WTC11 (cell line): Measurements from ENCODE around the gene PCDH9. TPM values are rescaled to one million over a fixed set of nuclear protein-coding genes. Genes with fewer than 3 reads are reported as not detected.
A peak's percentile ranks its signal among the peaks of the same experiment; 100 is the strongest.

ENCODE experiments used
- ATAC-seq: fragments of 200-7000 bp; cut with Tn5 transposase; 2 replicates; pipeline ENCODE4 v1.10.0; 2021; ENCODE audit warnings: mild to moderate bottlenecking, moderate library complexity
- CTCF ChIA-PET: fragments of 300-600 bp; sonication (Branson Sonifier 250); formaldehyde crosslinking; loops from one replicate; lab custom pipeline; 2021; ENCODE audit warnings: antibody characterized with exemption; lab: Charles Lee
- POLR2A ChIA-PET: fragments of 350-600 bp; sonication (Branson Sonifier 250); formaldehyde crosslinking; loops from one replicate; lab custom pipeline; 2021; ENCODE audit warnings: antibody characterized with exemption; lab: Charles Lee
- DNase-seq: peaks from one replicate; pipeline ENCODE4 v3.0.0; 2021; ENCODE audit warnings: low spot score
- H3K27ac Mint-ChIP-seq: 2 replicates; pipeline ENCODE4 v1.8.0; 2021; ENCODE audit warnings: mixed read lengths
- H3K27me3 Mint-ChIP-seq: 2 replicates; pipeline ENCODE4 v1.8.0; 2021; ENCODE audit warnings: low read depth, mild to moderate bottlenecking, moderate library complexity, mixed read lengths
- H3K36me3 Mint-ChIP-seq: 2 replicates; pipeline ENCODE4 v1.8.0; 2021; ENCODE audit warnings: mixed read lengths
- H3K4me1 Mint-ChIP-seq: 2 replicates; pipeline ENCODE4 v1.8.0; 2022; ENCODE audit warnings: mixed read lengths
- H3K4me3 Mint-ChIP-seq: 2 replicates; pipeline ENCODE4 v1.8.0; 2021; ENCODE audit warnings: mild to moderate bottlenecking, moderate library complexity, mixed read lengths
- H3K9me3 Mint-ChIP-seq: 2 replicates; pipeline ENCODE4 v1.8.0; 2021; ENCODE audit warnings: mixed read lengths
- CREB1 ChIP-seq: sonication (generic); formaldehyde crosslinking; IDR thresholded peaks from 2 replicates; pipeline ENCODE4 v1.8.0; 2023; ENCODE audit warnings: mild to moderate bottlenecking, missing genetic modification reagents
- E2F5 ChIP-seq: sonication (generic); formaldehyde crosslinking; IDR thresholded peaks from 2 replicates; pipeline ENCODE4 v1.8.1; 2022; ENCODE audit warnings: mild to moderate bottlenecking, moderate library complexity, missing genetic modification reagents
- FOXJ3 ChIP-seq: sonication (generic); formaldehyde crosslinking; IDR thresholded peaks from 2 replicates; pipeline ENCODE4 v1.9.0; 2021; ENCODE audit warnings: missing genetic modification reagents, mild to moderate bottlenecking, borderline replicate concordance
- GABPB1 ChIP-seq: sonication (generic); formaldehyde crosslinking; IDR thresholded peaks from 2 replicates; pipeline ENCODE4 v1.8.1; 2023; ENCODE audit warnings: mild to moderate bottlenecking, missing genetic modification reagents
- KAT7 ChIP-seq: sonication (generic); formaldehyde crosslinking; IDR thresholded peaks from 2 replicates; pipeline ENCODE4 v1.8.1; 2023; ENCODE audit warnings: missing genetic modification reagents, mild to moderate bottlenecking, borderline replicate concordance
- MAX ChIP-seq: sonication (generic); formaldehyde crosslinking; IDR thresholded peaks from 2 replicates; pipeline ENCODE4 v1.8.0; 2022; ENCODE audit warnings: mild to moderate bottlenecking, missing genetic modification reagents
- NFYB ChIP-seq: sonication (generic); formaldehyde crosslinking; conservative IDR thresholded peaks from 2 replicates; pipeline ENCODE4 v1.8.0; 2022; ENCODE audit warnings: low read depth, missing genetic modification reagents
- OVOL2 ChIP-seq: fragments of 250-450 bp; sonication (Bioruptor Pico); IDR thresholded peaks from 2 replicates; pipeline ENCODE4 v1.9.0; 2021; ENCODE audit warnings: mild to moderate bottlenecking, borderline replicate concordance
- RELA ChIP-seq: sonication (generic); formaldehyde crosslinking; IDR thresholded peaks from 2 replicates; pipeline ENCODE4 v1.8.1; 2022; ENCODE audit warnings: missing genetic modification reagents, mild to moderate bottlenecking, borderline replicate concordance
- RORB ChIP-seq: fragments of 250-450 bp; sonication (Bioruptor Pico); IDR thresholded peaks from 2 replicates; pipeline ENCODE4 v1.9.0; 2021; ENCODE audit warnings: mild to moderate bottlenecking
- SMAD3 ChIP-seq: sonication (generic); formaldehyde crosslinking; IDR thresholded peaks from 2 replicates; pipeline ENCODE4 v1.8.0; 2022; ENCODE audit warnings: missing genetic modification reagents, mild to moderate bottlenecking, borderline replicate concordance
- SOX15 ChIP-seq: fragments of 250-450 bp; sonication (Bioruptor Pico); IDR thresholded peaks from 2 replicates; pipeline ENCODE4 v1.9.0; 2021; ENCODE audit warnings: mild to moderate bottlenecking
- TCF7 ChIP-seq: sonication (generic); formaldehyde crosslinking; IDR thresholded peaks from 2 replicates; pipeline ENCODE4 v1.8.0; 2022; ENCODE audit warnings: mild to moderate bottlenecking, low read depth, missing genetic modification reagents, moderate library complexity
- TP53 ChIP-seq: sonication (generic); formaldehyde crosslinking; IDR thresholded peaks from 2 replicates; pipeline ENCODE4 v1.8.1; 2023; ENCODE audit warnings: mild to moderate bottlenecking, missing genetic modification reagents
- ZNF138 ChIP-seq: sonication (generic); formaldehyde crosslinking; conservative IDR thresholded peaks from 2 replicates; pipeline ENCODE4 v1.8.1; 2022; ENCODE audit warnings: mild to moderate bottlenecking, moderate library complexity, missing genetic modification reagents
- ZNF232 ChIP-seq: sonication (generic); formaldehyde crosslinking; IDR thresholded peaks from 2 replicates; pipeline ENCODE4 v1.8.0; 2022; ENCODE audit warnings: mild to moderate bottlenecking, missing genetic modification reagents
- ZNF263 ChIP-seq: sonication (generic); formaldehyde crosslinking; IDR thresholded peaks from 2 replicates; pipeline ENCODE4 v1.8.1; 2022; ENCODE audit warnings: low read depth, mild to moderate bottlenecking, moderate library complexity, missing genetic modification reagents
- ZNF416 ChIP-seq: fragments of 250-450 bp; sonication (Bioruptor Pico); IDR thresholded peaks from 2 replicates; pipeline ENCODE4 v1.9.0; 2021; ENCODE audit warnings: mild to moderate bottlenecking, inconsistent platforms
- ZNF512 ChIP-seq: sonication (generic); formaldehyde crosslinking; IDR thresholded peaks from 2 replicates; pipeline ENCODE4 v1.8.1; 2022; ENCODE audit warnings: missing genetic modification reagents, borderline replicate concordance
- total RNA-seq: library from RNA; stranded (reverse); gene quantifications from 3 replicates; pipeline ENCODE4 v1.2.3, GENCODE V29; 2021
- TF ChIP-seq, protein P1 (sequence below): sonication (generic); formaldehyde crosslinking; IDR thresholded peaks from 2 replicates; pipeline ENCODE4 v1.8.1; 2023; ENCODE audit warnings: mild to moderate bottlenecking, missing genetic modification reagents
- TF ChIP-seq, protein P2 (sequence below): fragments of 250-450 bp; sonication (Bioruptor Pico); conservative IDR thresholded peaks from 2 replicates; pipeline ENCODE4 v1.9.0; 2021; ENCODE audit warnings: mild to moderate bottlenecking
- TF ChIP-seq, protein P3 (sequence below): sonication (generic); formaldehyde crosslinking; IDR thresholded peaks from 2 replicates; pipeline ENCODE4 v1.8.1; 2023; ENCODE audit warnings: mild to moderate bottlenecking, missing genetic modification reagents, moderate library complexity
- TF ChIP-seq, protein P4 (sequence below): sonication (generic); formaldehyde crosslinking; IDR thresholded peaks from 2 replicates; pipeline ENCODE4 v1.8.1; 2023; ENCODE audit warnings: mild to moderate bottlenecking, missing genetic modification reagents

Gene PCDH9
- total RNA-seq, 1 experiment from 2014 or later, result 0.48 TPM

- Mint-ChIP-seq H3K36me3 (no peaks in the 10 kb centered on the region), H3K9me3 (no peaks in the 10 kb centered on the region), H3K4me1 (peaks cover 23% of the 10 kb centered on the region), H3K4me3 (no peak overlapping the region), H3K27me3 (no peaks in the 10 kb centered on the region), H3K27ac (no peak overlapping the region)
- CTCF ChIA-PET, result interaction anchor here (1.0 kb wide), 1 partner anchor 483 kb away, joined by 3 read pairs; no protein-coding TSS in a partner anchor
- DNase-seq (no peak), ATAC-seq (no peak)
- POLR2A ChIA-PET, result no interaction called here
- TF ChIP-seq ZNF512 (CRISPR knock-in tag) (no peak), NFYB (CRISPR knock-in tag) (no peak), RELA (CRISPR knock-in tag) (no peak), SOX15 (CRISPR knock-in tag) (no peak), OVOL2 (no peak), TP53 (no peak), ZNF138 (CRISPR knock-in tag) (no peak), RORB (CRISPR knock-in tag) (no peak), GABPB1 (no peak), CREB1 (CRISPR knock-in tag) (no peak), ZNF263 (CRISPR knock-in tag) (no peak), TCF7 (CRISPR knock-in tag) (no peak), E2F5 (CRISPR knock-in tag) (no peak)
- TF ChIP-seq, protein P1, sequence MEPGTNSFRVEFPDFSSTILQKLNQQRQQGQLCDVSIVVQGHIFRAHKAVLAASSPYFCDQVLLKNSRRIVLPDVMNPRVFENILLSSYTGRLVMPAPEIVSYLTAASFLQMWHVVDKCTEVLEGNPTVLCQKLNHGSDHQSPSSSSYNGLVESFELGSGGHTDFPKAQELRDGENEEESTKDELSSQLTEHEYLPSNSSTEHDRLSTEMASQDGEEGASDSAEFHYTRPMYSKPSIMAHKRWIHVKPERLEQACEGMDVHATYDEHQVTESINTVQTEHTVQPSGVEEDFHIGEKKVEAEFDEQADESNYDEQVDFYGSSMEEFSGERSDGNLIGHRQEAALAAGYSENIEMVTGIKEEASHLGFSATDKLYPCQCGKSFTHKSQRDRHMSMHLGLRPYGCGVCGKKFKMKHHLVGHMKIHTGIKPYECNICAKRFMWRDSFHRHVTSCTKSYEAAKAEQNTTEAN (CRISPR knock-in tag), result no peak
- TF ChIP-seq, protein P2, sequence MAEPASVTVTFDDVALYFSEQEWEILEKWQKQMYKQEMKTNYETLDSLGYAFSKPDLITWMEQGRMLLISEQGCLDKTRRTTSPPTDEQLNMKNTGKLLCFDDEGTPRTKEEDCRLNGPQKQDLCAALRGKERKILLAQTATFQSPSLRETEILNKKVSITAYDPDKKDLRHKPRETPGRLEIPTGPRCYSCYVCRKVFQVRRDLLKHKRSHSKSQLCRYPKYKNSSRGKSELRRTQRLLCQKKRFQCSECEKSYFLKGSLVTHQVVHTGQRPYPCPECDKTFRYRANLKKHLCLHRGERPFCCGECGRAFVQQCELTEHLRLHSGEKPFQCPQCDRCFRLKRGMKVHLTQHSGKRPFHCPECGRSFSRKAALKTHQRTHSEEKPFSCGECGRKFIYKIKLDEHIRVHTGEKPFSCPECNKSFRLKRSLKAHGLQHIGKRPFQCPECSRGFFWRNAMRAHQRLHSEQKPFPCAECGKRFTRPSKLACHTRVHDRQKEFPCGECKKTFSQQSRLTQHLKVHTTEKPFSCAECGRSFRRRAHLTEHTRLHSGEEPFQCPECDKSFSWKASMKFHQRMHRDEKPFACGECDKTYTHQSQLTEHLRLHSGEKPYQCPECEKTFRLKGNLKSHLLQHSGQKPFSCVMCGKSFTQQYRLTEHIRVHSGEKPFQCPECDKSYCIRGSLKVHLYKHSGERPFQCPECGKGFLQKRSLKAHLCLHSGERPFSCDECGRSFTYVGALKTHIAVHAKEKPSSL (CRISPR knock-in tag), result no peak
- TF ChIP-seq, protein P3, sequence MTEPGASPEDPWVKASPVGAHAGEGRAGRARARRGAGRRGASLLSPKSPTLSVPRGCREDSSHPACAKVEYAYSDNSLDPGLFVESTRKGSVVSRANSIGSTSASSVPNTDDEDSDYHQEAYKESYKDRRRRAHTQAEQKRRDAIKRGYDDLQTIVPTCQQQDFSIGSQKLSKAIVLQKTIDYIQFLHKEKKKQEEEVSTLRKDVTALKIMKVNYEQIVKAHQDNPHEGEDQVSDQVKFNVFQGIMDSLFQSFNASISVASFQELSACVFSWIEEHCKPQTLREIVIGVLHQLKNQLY (CRISPR knock-in tag), result no peak
Measured at GRCh38 chr13:67148161-67148571, 82.0 kb downstream of the PCDH9 start.

DNA sequence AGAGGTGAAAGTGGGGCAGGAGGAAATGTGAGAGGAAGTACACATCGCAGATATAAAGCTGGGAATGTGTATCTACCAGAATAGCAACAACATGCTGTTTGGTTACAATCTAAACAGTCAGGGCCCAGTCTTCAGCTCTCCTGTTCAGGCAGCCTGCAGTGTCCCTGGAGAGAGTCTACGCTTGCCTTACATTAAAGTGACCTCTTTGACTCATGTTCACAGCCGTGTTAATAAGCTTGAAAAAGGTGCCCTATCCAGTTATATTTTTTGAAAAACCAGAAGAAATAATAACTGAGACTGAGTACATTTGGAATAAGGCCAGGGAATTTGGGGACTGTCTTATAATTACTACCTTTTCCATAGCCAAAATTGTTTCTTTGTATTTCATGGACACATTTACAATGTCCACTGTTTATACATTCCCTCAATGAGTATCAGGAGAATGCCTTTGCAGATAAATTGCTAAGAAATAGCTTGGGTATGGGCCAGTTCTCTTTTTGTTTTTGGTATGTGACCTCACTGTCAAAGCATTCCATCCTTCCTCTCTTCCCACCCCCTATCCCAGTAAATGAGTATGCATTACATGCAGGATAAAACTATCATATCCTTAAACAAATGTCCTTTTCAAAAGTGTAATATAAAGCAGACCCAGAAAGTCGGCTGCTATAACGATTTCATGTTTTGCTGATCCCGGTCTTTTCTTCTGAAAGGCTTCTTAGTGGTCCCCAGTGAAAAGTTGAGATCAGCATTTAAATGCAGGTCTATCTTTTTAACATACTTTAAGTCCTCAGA, 82.6 kb downstream of the PCDH9 start:
- ATAC-seq (peak; percentile 76), DNase-seq (no peak)
- Mint-ChIP-seq H3K4me1 (peaks cover 23% of the 10 kb centered on the region), H3K36me3 (no peaks in the 10 kb centered on the region), H3K9me3 (no peaks in the 10 kb centered on the region), H3K27me3 (no peaks in the 10 kb centered on the region), H3K4me3 (no peak overlapping the region), H3K27ac (no peak overlapping the region)
- POLR2A ChIA-PET, result no interaction called here
- CTCF ChIA-PET, result interaction anchor here (0.6 to 1.0 kb wide), 2 partner anchors 76 to 483 kb away, joined by 3 read pairs; no protein-coding TSS in a partner anchor
- TF ChIP-seq FOXJ3 (CRISPR knock-in tag) (no peak), ZNF232 (CRISPR knock-in tag) (no peak), ZNF416 (no peak), MAX (no peak), SMAD3 (CRISPR knock-in tag) (no peak), ZNF263 (CRISPR knock-in tag) (no peak), KAT7 (no peak)
- TF ChIP-seq, protein P3 (CRISPR knock-in tag), result no peak
- TF ChIP-seq, protein P4, sequence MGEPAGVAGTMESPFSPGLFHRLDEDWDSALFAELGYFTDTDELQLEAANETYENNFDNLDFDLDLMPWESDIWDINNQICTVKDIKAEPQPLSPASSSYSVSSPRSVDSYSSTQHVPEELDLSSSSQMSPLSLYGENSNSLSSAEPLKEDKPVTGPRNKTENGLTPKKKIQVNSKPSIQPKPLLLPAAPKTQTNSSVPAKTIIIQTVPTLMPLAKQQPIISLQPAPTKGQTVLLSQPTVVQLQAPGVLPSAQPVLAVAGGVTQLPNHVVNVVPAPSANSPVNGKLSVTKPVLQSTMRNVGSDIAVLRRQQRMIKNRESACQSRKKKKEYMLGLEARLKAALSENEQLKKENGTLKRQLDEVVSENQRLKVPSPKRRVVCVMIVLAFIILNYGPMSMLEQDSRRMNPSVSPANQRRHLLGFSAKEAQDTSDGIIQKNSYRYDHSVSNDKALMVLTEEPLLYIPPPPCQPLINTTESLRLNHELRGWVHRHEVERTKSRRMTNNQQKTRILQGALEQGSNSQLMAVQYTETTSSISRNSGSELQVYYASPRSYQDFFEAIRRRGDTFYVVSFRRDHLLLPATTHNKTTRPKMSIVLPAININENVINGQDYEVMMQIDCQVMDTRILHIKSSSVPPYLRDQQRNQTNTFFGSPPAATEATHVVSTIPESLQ (CRISPR knock-in tag), result no peak
